Measurements from ENCODE around the gene TEKTIP1. TPM values are rescaled to one million over a fixed set of nuclear protein-coding genes. Genes with fewer than 3 reads are reported as not detected.

TEKTIP1 gene
- total and polyA plus RNA-seq, 2 donors from 2014 or later, result 1.2 to 9.2 TPM

GRCh38 chr19:3589439-3589838 is 50.5 kb downstream of the TEKTIP1 start:
- no peaks in the 10 kb centered on the region for H3K36me3 ChIP-seq (ENCODE audit: control insufficient read depth in 2 of 3, insufficient read depth in 3 of 3, low read length in 3 of 3)
- no peaks in the 10 kb centered on the region for H3K27me3 ChIP-seq (ENCODE audit: control insufficient read depth, insufficient read depth, low read length)
- no peak overlapping the region for H3K9ac ChIP-seq (ENCODE audit: low read length in 3 of 3)
- intact Hi-C loops (cut with DNase I), result no loop called here
- no peak for DNase-seq
- no peak overlapping the region for H3K27ac ChIP-seq (ENCODE audit: low read depth in 2 of 2, low read length in 2 of 2)
- H3K4me1 ChIP-seq (ENCODE audit: control insufficient read depth in 2 of 3, insufficient read depth in 2 of 3, low read depth in 1 of 3, low read length in 3 of 3), result no peaks in the 10 kb centered on the region
- no peak for TF ChIP-seq CTCF (IDR thresholded peaks at IDR 0.05; ENCODE audit: borderline replicate concordance, extremely low read depth, insufficient read depth)
- H3K4me3 ChIP-seq (ENCODE audit: low read length in 3 of 3), result no peak overlapping the region
- no peaks in the 10 kb centered on the region for H3K9me3 ChIP-seq (ENCODE audit: control insufficient read depth in 2 of 3, insufficient read depth in 1 of 3, low read length in 3 of 3)
- FAIRE-seq, result no peak

DNA sequence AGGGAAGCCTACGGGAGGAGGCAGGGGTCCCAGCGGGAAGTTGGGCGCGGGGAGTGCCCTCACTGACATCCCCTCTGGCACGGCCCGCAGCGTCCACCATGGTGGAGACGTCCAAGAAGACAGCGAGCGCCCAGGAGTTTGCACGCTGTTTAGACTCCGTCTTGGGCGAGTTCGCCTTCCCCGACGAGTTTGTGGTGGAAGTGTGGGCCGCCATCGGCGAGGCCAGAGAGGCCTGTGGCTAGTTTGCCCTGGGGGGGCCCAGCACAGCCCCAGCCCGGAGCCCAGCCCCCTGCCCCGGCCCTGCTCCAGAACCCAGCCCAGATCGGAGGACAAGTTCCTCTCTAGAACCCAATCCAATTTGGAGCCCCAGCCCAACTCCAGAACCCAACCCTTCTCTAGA is 51.0 kb downstream of the TEKTIP1 start:
- DNase-seq (no peak), FAIRE-seq (no peak)
- TF ChIP-seq CTCF (IDR thresholded peaks at IDR 0.05; ENCODE audit: borderline replicate concordance, extremely low read depth, insufficient read depth), result no peak
- Histone ChIP-seq H3K36me3 (ENCODE audit: control insufficient read depth in 2 of 3, insufficient read depth in 3 of 3, low read length in 3 of 3) (no peaks in the 10 kb centered on the region), H3K9ac (ENCODE audit: low read length in 3 of 3) (no peak overlapping the region), H3K4me3 (ENCODE audit: low read length in 3 of 3) (no peak overlapping the region), H3K27ac (ENCODE audit: low read depth in 2 of 2, low read length in 2 of 2) (no peak overlapping the region), H3K4me1 (ENCODE audit: control insufficient read depth in 2 of 3, insufficient read depth in 2 of 3, low read depth in 1 of 3, low read length in 3 of 3) (no peaks in the 10 kb centered on the region), H3K27me3 (ENCODE audit: control insufficient read depth, insufficient read depth, low read length) (no peaks in the 10 kb centered on the region), H3K9me3 (ENCODE audit: control insufficient read depth in 2 of 3, insufficient read depth in 1 of 3, low read length in 3 of 3) (no peaks in the 10 kb centered on the region)
- intact Hi-C loops (cut with DNase I), result no loop called here

- TF ChIP-seq CTCF (IDR thresholded peaks at IDR 0.05; ENCODE audit: borderline replicate concordance, extremely low read depth, insufficient read depth), result no peak
- Histone ChIP-seq H3K9ac (ENCODE audit: low read length in 3 of 3) (no peak overlapping the region), H3K9me3 (ENCODE audit: control insufficient read depth in 2 of 3, insufficient read depth in 1 of 3, low read length in 3 of 3) (no peaks in the 10 kb centered on the region), H3K36me3 (ENCODE audit: control insufficient read depth in 2 of 3, insufficient read depth in 3 of 3, low read length in 3 of 3) (no peaks in the 10 kb centered on the region), H3K27ac (ENCODE audit: low read depth in 2 of 2, low read length in 2 of 2) (no peak overlapping the region), H3K4me3 (ENCODE audit: low read length in 3 of 3) (no peak overlapping the region), H3K4me1 (ENCODE audit: control insufficient read depth in 2 of 3, insufficient read depth in 2 of 3, low read depth in 1 of 3, low read length in 3 of 3) (no peaks in the 10 kb centered on the region), H3K27me3 (ENCODE audit: control insufficient read depth, insufficient read depth, low read length) (no peaks in the 10 kb centered on the region)
- DNase-seq, result no peak
- FAIRE-seq, result no peak
- intact Hi-C loops (cut with DNase I), result no loop called here
These were observed 52.2 kb downstream of the TEKTIP1 start for GRCh38 chr19:3590991-3591659.

Data from kidney (tissue), 14 donors.